HG02981 (cell line): ENCODE results near the gene GTF2H3.

Experiments used
- ATAC-seq: cut with Tn5 transposase; IDR thresholded peaks from one replicate; pipeline ENCODE4 v1.9.1; 2021; ENCODE audit warnings: mild to moderate bottlenecking, moderate library complexity; ENCODE audit not compliant: unreplicated experiment

Gene GTF2H3

DNA sequence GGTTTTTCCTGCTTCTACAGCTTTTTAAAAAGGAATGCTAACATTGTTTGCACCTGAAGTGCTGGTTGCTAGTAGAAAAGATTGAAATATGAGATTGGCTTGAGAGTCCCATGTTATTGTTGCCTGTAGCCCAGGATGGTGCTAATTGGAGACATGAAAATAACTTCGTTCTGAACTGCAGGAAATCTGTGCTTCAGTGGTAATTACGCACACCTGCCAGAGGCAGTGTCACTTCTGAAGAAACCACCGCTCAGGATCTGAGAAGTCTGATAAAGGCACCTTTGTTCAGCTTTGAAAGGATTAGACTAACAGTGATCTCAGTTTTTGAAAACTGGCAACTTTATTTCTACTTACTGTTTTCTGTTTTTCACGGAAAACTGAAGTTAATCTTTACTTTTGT, 63.0 kb downstream of the GTF2H3 start:
- no peak for ATAC-seq

DNA sequence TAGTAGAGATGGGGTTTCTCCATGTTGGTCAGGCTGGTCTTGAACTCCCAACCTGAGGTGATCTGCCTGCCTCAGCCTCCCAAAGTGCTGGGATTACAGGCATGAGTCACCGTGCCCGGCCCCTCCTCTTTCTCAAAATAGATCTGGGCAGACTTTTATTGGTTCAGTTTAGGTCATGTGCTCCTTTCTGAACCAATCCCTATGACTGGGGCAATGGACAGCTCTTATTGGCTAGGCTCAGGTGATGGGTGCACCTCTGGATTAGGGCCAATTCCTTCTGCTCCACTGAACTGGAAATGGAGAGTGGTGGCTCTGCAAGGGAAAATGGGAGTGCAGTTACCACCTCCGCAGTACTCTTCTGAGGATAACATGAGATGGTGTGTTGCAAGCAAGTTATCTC, 72.3 kb downstream of the GTF2H3 start:
- ATAC-seq = no peak

DNA sequence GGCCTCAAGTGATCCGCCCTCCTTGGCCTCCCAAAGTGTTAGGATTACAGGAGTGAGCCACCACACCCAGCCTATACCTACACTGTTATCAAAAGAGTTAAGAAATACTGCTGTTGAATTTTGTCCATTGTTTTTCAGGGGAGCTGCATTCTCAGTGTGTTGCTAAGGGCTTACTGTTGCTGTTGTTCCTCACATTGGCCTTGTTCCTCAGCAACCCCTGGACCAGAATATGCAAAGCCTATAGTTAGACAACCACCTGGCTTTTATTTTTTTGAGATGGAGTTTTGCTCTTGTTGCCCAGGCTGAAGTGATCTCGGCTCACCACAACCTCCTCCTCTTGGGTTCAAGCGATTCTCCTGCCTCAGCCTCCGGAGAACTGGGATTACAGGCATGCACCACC, 73.8 kb downstream of the GTF2H3 start:
- ATAC-seq = no peak
